Embryonic facial prominence (tissue), 1 donor: ENCODE measurements around the gene RPS15.

ENCODE experiments used
- DNase-seq: peaks from one replicate; pipeline ENCODE4 v3.0.0-alpha.2; 2016; ENCODE audit errors: extremely low spot score

RPS15 gene

GRCh38 chr19:1451916-1452801 is 14.0 kb downstream of the RPS15 start:
- DNase-seq: no peak

DNA sequence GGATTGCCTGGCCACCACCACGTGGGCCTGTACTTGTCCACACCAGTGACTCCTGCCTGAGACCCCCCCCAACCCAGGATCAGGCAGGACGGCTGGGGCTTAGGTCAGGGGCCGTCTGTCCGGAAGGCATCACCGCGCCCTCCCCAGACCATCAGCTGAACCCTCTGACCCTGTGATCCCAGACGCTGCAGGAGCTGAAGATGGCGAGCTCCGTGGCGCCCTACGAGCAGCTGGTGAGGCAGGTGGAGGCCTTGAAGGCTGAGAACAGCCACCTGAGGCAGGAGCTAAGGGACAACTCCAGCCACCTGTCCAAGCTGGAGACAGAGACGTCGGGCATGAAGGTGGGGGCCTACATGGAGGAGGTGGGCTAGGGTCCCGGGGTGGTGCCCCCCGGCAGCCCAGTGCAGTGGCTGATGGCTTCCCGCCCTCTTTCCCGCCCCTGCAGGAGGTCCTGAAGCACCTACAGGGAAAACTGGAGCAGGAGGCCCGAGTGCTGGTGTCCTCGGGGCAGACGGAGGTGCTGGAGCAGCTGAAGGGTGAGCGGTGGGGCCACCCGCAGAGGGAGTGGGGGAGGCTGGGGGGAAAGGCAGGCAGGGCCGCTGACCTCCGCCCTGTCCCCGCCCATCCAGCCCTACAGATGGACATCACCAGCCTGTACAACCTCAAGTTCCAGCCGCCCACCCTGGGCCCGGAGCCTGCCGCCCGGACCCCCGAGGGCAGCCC is 14.8 kb downstream of the RPS15 start:
- DNase-seq: no peak

- DNase-seq: no peak
Observed at GRCh38 chr19:1453525-1454364, 15.5 kb downstream of the RPS15 start.

- DNase-seq: no peak
Observed at GRCh38 chr19:1455002-1455335, 16.8 kb downstream of the RPS15 start.

GRCh38 chr19:1455336-1456120 is 17.3 kb downstream of the RPS15 start:
- DNase-seq: no peak

- DNase-seq: no peak
Observed at GRCh38 chr19:1456121-1456900, 18.1 kb downstream of the RPS15 start.

- DNase-seq: no peak
Observed at GRCh38 chr19:1457031-1457739, 19.0 kb downstream of the RPS15 start.

DNA sequence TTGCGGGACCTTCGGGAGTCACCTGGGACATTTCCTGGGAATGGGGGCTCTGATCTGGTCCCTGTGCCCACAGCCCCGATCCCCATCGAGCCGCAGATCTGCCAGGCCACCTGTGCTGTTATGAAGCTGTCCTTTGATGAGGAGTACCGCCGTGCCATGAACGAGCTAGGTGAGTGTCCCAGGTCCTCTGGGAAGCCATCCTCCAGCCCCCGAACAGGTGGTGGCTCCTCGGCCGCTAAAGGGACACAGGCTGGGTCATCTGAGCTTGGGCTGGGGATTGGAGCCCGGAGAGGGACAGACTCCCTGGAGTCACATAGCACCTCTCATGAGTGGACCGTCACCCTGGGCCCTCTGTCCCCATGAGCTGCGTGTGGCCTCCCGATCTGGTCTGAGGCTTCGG is 19.7 kb downstream of the RPS15 start:
- DNase-seq: no peak

DNA sequence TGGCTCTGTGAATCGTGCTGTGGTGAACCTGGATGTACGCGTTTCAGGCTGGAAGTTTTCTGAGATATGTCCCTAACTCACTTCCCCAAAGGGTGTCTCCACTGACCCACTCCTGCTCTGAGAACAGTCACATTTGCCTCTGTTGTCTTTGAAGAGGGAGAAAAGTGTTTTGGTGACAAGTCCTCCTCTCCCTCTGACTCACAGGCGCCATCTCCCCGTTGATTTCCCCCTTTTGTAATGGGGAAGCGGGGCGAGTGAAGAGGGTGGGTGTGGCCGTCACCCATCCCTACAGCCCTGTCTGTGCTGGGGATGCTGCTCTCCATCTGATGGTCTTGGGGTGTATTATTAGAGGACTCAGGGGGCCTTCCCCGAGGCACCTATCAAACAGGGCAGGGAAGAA is 21.3 kb downstream of the RPS15 start:
- no peak for DNase-seq

DNA sequence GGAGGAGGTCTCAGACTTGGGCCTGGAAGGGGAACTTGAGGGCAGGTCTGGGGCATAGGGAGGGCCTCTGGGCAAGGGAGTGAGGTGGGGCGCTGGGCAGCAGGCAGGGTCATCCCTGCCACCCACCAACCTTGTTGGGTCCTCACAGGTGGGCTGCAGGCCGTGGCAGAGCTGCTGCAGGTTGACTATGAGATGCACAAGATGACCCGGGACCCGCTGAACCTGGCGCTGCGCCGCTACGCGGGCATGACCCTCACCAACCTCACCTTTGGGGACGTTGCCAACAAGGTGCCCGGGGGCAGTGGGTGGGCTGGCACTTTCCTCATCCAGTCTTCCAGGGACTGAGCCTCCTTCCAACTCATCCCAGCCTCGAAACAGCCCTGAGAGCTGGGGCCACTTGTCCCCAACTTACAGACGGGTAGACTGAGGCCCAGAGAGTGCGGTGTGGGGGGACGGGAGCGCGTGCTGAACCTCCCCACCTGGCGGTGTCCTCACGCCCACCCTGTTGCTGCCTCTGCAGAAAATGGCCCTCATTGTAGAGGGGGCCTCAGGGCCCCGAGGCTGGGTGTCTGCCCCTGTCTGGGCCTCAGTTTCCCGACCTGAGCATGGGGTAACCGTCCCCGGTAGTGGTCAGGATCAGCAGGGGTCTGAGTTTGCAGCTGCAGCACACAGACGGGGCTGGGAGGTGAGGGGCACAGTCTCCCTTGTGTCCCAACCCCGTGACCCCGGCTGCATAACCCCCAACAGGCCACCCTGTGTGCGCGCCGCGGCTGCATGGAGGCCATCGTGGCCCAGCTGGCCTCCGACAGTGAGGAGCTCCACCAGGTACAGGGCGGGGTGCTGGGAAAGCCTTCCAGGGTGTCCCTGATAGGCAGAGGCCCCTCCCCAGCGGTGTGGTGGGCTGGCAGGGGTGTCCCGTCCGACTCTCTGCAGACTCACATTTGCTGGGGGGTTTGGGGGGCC is 22.1 kb downstream of the RPS15 start:
- no peak for DNase-seq

DNA sequence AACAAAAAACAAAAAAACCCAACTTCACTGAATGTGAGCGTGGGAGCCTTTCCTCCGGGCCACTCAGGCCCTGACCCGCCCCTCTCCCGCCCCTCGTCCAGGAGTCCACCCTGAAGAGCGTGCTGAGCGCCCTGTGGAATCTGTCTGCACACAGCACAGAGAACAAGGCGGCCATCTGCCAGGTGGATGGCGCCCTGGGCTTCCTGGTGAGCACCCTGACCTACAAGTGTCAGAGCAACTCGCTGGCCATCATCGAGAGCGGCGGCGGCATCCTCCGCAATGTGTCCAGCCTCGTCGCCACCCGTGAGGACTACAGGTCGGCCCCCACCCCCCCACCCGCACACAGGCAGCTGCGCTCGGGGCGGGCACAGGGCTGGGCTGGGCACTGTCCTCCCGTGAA is 23.7 kb downstream of the RPS15 start:
- DNase-seq: no peak

DNA sequence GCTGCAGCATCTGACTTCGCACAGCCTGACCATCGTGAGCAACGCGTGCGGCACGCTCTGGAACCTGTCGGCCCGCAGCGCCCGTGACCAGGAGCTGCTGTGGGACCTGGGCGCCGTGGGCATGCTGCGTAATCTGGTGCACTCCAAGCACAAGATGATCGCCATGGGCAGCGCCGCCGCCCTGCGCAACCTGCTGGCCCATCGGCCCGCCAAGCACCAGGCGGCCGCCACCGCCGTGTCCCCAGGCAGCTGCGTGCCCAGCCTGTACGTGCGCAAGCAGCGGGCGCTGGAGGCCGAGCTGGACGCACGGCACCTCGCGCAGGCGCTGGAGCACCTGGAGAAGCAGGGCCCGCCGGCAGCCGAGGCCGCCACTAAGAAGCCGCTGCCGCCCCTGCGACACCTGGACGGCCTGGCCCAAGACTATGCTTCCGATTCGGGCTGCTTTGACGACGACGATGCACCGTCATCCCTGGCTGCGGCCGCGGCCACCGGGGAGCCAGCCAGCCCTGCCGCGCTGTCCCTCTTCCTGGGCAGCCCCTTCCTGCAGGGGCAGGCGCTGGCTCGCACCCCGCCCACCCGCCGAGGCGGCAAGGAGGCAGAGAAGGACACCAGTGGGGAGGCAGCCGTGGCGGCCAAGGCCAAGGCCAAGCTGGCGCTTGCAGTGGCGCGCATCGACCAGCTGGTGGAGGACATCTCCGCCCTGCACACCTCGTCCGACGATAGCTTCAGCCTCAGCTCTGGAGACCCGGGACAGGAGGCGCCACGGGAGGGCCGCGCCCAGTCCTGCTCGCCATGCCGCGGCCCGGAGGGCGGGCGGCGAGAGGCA is 27.2 kb downstream of the RPS15 start:
- no peak for DNase-seq

- no peak for DNase-seq
Observed at GRCh38 chr19:1466018-1466460, 27.8 kb downstream of the RPS15 start.

GRCh38 chr19:1466461-1467214 is 28.4 kb downstream of the RPS15 start:
- DNase-seq: no peak

GRCh38 chr19:1467215-1467489 is 29.0 kb downstream of the RPS15 start:
- no peak for DNase-seq

GRCh38 chr19:1467490-1468273 is 29.5 kb downstream of the RPS15 start:
- no peak for DNase-seq
